ENCODE results near the gene PSPH. TPM values are rescaled to one million over a fixed set of nuclear protein-coding genes. Genes with fewer than 3 reads are reported as not detected.
A peak's percentile ranks its signal among the peaks of the same experiment; 100 is the strongest.
"Not testable (repeated sequence)": the region's sequence is repeated elsewhere in the genome, so short reads cannot be mapped to it uniquely, and the experiment has no call there.

PSPH gene
- total RNA-seq, 1 donor from 2014 or later, result 38.1 TPM

GRCh38 chr7:56083150-56083785 is 32.0 kb upstream of the PSPH start:
- H3K27me3 Mint-ChIP-seq (ENCODE audit: unreplicated experiment), result peaks cover 6% of the 10 kb centered on the region
- no peak overlapping the region for H3K4me3 Mint-ChIP-seq (ENCODE audit: unreplicated experiment)
- peaks cover 11% of the 10 kb centered on the region for H3K36me3 Mint-ChIP-seq (ENCODE audit: low read depth, unreplicated experiment)
- DNase-seq (ENCODE audit: low spot score), result no peak
- H3K9me3 Mint-ChIP-seq (ENCODE audit: unreplicated experiment), result no peaks in the 10 kb centered on the region
- no peak overlapping the region for H3K27ac Mint-ChIP-seq (ENCODE audit: unreplicated experiment)
- H3K4me1 Mint-ChIP-seq (ENCODE audit: unreplicated experiment), result peaks cover 22% of the 10 kb centered on the region
- TF ChIP-seq CTCF (IDR thresholded peaks at IDR 0.05; ENCODE audit: unreplicated experiment), result no peak

- peaks cover 11% of the 10 kb centered on the region for H3K36me3 Mint-ChIP-seq (ENCODE audit: low read depth, unreplicated experiment)
- no peak for DNase-seq (ENCODE audit: low spot score)
- peaks cover 22% of the 10 kb centered on the region for H3K4me1 Mint-ChIP-seq (ENCODE audit: unreplicated experiment)
- H3K4me3 Mint-ChIP-seq (ENCODE audit: unreplicated experiment), result no peak overlapping the region
- no peak overlapping the region for H3K27ac Mint-ChIP-seq (ENCODE audit: unreplicated experiment)
- TF ChIP-seq CTCF (IDR thresholded peaks at IDR 0.05; ENCODE audit: unreplicated experiment), result no peak
- H3K27me3 Mint-ChIP-seq (ENCODE audit: unreplicated experiment), result peaks cover 4% of the 10 kb centered on the region
- H3K9me3 Mint-ChIP-seq (ENCODE audit: unreplicated experiment), result no peaks in the 10 kb centered on the region
These were observed 30.5 kb upstream of the PSPH start for GRCh38 chr7:56081626-56082340.

GRCh38 chr7:56080726-56081435 is 29.6 kb upstream of the PSPH start:
- DNase-seq (ENCODE audit: low spot score); H3K4me3 Mint-ChIP-seq (ENCODE audit: unreplicated experiment); H3K27me3 Mint-ChIP-seq (ENCODE audit: unreplicated experiment); H3K9me3 Mint-ChIP-seq (ENCODE audit: unreplicated experiment): not testable (repeated sequence)
- Mint-ChIP-seq H3K36me3 (ENCODE audit: low read depth, unreplicated experiment) (peaks cover 11% of the 10 kb centered on the region), H3K27ac (ENCODE audit: unreplicated experiment) (peak overlapping the region; percentile 91), H3K4me1 (ENCODE audit: unreplicated experiment) (peaks cover 22% of the 10 kb centered on the region)

GRCh38 chr7:56079450-56080185 is 28.4 kb upstream of the PSPH start:
- TF ChIP-seq CTCF (IDR thresholded peaks at IDR 0.05; ENCODE audit: unreplicated experiment), result peak; percentile 36
- Mint-ChIP-seq H3K27ac (ENCODE audit: unreplicated experiment) (peak overlapping the region; percentile 95), H3K27me3 (ENCODE audit: unreplicated experiment) (peaks cover 4% of the 10 kb centered on the region), H3K9me3 (ENCODE audit: unreplicated experiment) (no peaks in the 10 kb centered on the region), H3K4me3 (ENCODE audit: unreplicated experiment) (no peak overlapping the region), H3K4me1 (ENCODE audit: unreplicated experiment) (peaks cover 22% of the 10 kb centered on the region), H3K36me3 (ENCODE audit: low read depth, unreplicated experiment) (peaks cover 11% of the 10 kb centered on the region)
- peak; percentile 55 for DNase-seq (ENCODE audit: low spot score)

- Mint-ChIP-seq H3K27me3 (ENCODE audit: unreplicated experiment) (peaks cover 2% of the 10 kb centered on the region), H3K36me3 (ENCODE audit: low read depth, unreplicated experiment) (peaks cover 8% of the 10 kb centered on the region), H3K4me3 (ENCODE audit: unreplicated experiment) (no peak overlapping the region), H3K27ac (ENCODE audit: unreplicated experiment) (no peak overlapping the region), H3K4me1 (ENCODE audit: unreplicated experiment) (peaks cover 25% of the 10 kb centered on the region), H3K9me3 (ENCODE audit: unreplicated experiment) (no peaks in the 10 kb centered on the region)
- TF ChIP-seq CTCF (IDR thresholded peaks at IDR 0.05; ENCODE audit: unreplicated experiment), result no peak
- no peak for DNase-seq (ENCODE audit: low spot score)
These were observed 27.0 kb upstream of the PSPH start for GRCh38 chr7:56078196-56078595.
